ENCODE measurements around the gene CSNK2A1.

GRCh38 chr20:507761-508332 is 35.7 kb downstream of the CSNK2A1 start:
- TF ChIP-seq, protein P1, sequence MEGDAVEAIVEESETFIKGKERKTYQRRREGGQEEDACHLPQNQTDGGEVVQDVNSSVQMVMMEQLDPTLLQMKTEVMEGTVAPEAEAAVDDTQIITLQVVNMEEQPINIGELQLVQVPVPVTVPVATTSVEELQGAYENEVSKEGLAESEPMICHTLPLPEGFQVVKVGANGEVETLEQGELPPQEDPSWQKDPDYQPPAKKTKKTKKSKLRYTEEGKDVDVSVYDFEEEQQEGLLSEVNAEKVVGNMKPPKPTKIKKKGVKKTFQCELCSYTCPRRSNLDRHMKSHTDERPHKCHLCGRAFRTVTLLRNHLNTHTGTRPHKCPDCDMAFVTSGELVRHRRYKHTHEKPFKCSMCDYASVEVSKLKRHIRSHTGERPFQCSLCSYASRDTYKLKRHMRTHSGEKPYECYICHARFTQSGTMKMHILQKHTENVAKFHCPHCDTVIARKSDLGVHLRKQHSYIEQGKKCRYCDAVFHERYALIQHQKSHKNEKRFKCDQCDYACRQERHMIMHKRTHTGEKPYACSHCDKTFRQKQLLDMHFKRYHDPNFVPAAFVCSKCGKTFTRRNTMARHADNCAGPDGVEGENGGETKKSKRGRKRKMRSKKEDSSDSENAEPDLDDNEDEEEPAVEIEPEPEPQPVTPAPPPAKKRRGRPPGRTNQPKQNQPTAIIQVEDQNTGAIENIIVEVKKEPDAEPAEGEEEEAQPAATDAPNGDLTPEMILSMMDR (IDR thresholded peaks at IDR 0.05) = no peak
- TF ChIP-seq ZFX (IDR thresholded peaks at IDR 0.05; ENCODE audit: borderline replicate concordance) = no peak

Measured in 22Rv1 (cell line).